ENCODE data around the gene ALOX15.

- TF ChIP-seq TAF1 (IDR thresholded peaks at IDR 0.05; ENCODE audit: borderline replicate concordance, insufficient read depth, low read length) = no peak
- no peak for TF ChIP-seq POLR2AphosphoS5 (IDR thresholded peaks at IDR 0.05; ENCODE audit: low read depth, low read length)
- TF ChIP-seq SIN3A (IDR thresholded peaks at IDR 0.05; ENCODE audit: borderline replicate concordance, insufficient read depth, low read length) = no peak
Observed at GRCh38 chr17:4588391-4588790, 53.1 kb downstream of the ALOX15 start.
